Activated T-cell treated with anti-CD3 and anti-CD28 coated beads, Interleukin-2, amount 50 U/mL, for 24 hours (primary cell): ENCODE results near the gene ARPIN.

ENCODE experiments used
- DNase-seq: peaks from one replicate; pipeline ENCODE4 v3.0.0-alpha.2; 2020
- H3K27ac Mint-ChIP-seq: 2 replicates; pipeline ENCODE4 v1.8.0; 2020; ENCODE audit warnings: mild to moderate bottlenecking, mixed read lengths
- H3K27me3 Mint-ChIP-seq: 2 replicates; pipeline ENCODE4 v1.8.0; 2020; ENCODE audit warnings: mixed read lengths
- H3K36me3 Mint-ChIP-seq: 2 replicates; pipeline ENCODE4 v1.8.0; 2020; ENCODE audit warnings: low read depth, mixed read lengths
- H3K4me1 Mint-ChIP-seq: 2 replicates; pipeline ENCODE4 v1.8.0; 2020; ENCODE audit warnings: low read depth, mixed read lengths
- H3K4me3 Mint-ChIP-seq: 2 replicates; pipeline ENCODE4 v1.8.0; 2020; ENCODE audit warnings: mild to moderate bottlenecking, moderate library complexity, mixed read lengths
- H3K9me3 Mint-ChIP-seq: 2 replicates; pipeline ENCODE4 v1.8.0; 2020; ENCODE audit warnings: mixed read lengths

The ARPIN gene

DNA sequence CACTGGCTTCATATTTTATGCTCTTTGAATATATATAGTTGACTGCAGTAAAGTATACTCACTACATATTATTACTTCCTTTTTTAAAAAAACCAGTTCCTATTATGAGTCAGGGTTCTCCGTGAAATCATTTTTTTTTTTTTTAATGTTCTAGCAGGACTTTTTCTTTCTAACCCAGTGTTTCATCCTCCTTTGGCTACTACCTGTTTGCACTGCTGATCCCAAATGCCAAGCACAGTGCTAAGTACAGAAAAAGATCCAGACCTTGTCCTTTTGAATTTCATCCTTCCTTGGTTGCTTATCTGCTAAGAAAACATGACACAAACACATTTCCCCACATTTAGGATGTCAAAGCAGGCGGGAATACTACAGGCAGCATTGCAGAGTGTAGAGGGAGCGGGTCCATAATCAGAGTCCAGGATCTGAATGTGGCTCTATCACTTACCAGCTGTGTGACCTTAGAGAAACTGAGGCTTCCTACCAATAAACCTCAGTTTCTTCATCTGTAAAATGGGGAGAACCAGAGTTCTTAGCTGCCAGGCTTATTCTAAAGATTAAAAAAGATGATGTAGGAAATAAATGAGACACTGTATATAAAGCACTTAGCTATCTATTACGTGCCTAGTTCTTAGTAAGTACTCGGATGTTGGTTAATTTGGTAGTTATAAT is 60.9 kb downstream of the ARPIN start:
- Mint-ChIP-seq H3K36me3 (peaks cover 54% of the 10 kb centered on the region), H3K27ac (no peak overlapping the region), H3K4me1 (peaks cover 10% of the 10 kb centered on the region), H3K4me3 (no peak overlapping the region), H3K27me3 (no peaks in the 10 kb centered on the region), H3K9me3 (no peaks in the 10 kb centered on the region)
- no peak for DNase-seq

DNA sequence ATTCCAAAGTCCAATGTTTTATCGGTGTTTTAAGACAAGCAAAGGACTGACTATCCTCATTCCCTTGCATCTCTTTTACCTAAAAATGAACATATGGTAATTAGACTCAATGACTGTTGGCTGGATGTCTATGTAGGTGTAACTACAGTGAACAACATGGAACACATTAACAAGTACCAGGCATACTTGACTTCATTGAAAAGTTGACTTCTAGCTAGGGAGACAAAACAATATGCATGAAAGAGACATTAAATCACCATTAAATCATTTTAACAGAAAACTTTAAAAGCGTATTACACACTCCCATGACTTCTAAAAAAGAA is 63.8 kb downstream of the ARPIN start:
- Mint-ChIP-seq H3K4me3 (no peak overlapping the region), H3K27ac (no peak overlapping the region), H3K4me1 (peaks cover 16% of the 10 kb centered on the region), H3K36me3 (peaks cover 62% of the 10 kb centered on the region), H3K9me3 (no peaks in the 10 kb centered on the region), H3K27me3 (no peaks in the 10 kb centered on the region)
- DNase-seq: no peak

DNA sequence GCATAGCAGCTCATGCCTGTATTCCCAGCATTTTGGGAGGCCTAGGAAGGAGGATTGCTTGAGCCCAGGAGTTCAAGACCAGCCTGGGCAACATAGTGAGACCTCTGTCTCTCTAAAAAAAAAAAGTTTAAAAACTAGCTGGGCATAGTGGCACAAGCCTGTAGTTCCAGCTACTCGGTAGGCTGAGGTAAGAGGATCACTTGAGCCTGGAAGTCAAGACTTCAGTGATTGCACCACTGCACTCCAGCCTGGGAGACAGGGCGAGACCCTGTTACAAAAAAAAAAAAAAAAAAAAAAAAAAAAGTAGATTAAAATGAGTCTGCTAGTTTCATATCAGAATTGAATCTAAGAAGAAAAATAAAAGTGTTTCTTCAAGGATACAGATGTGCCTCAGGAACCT is 65.7 kb downstream of the ARPIN start:
- Mint-ChIP-seq H3K9me3 (no peaks in the 10 kb centered on the region), H3K36me3 (peaks cover 56% of the 10 kb centered on the region), H3K4me3 (no peak overlapping the region), H3K27ac (no peak overlapping the region), H3K4me1 (peaks cover 18% of the 10 kb centered on the region), H3K27me3 (no peaks in the 10 kb centered on the region)
- DNase-seq: no peak

DNA sequence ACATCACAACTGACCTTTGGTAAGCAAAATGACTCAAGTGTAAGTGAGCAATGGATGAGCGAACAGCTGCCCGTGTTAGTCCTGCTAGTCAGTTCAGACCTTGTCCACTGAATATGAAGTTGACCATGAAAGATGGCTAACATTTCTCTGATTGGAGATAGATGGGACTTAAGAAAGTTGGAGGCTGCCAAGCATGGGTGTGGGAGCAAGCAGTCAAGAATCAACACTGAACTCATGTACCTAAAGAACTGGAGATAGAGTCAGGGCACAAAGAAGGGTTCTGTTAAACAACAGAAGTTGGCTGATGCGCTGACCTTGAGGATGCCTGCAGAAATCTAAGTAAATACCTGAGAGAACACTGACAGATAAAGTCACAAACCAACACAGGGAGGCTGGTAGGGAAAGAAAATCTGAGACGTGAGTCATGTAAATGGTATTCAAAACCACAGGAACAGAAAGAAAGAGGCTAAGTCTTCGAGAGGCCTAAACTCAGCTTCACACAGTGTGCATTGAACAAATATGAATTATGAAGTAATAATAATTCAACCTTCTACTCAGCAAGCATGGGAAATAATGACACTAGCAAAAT is 67.4 kb downstream of the ARPIN start:
- Mint-ChIP-seq H3K4me1 (peaks cover 17% of the 10 kb centered on the region), H3K27me3 (no peaks in the 10 kb centered on the region), H3K4me3 (no peak overlapping the region), H3K9me3 (no peaks in the 10 kb centered on the region), H3K27ac (no peak overlapping the region), H3K36me3 (peaks cover 49% of the 10 kb centered on the region)
- no peak for DNase-seq
